ENCODE measurements around the gene ABR. TPM values are rescaled to one million over a fixed set of nuclear protein-coding genes. Genes with fewer than 3 reads are reported as not detected.

ABR gene
- total and polyA plus RNA-seq, 2 of the 13 experiments (the other 11 are each of a cell fraction or from before 2014, with no cell fraction given): 12.4 to 40.4 TPM

DNA sequence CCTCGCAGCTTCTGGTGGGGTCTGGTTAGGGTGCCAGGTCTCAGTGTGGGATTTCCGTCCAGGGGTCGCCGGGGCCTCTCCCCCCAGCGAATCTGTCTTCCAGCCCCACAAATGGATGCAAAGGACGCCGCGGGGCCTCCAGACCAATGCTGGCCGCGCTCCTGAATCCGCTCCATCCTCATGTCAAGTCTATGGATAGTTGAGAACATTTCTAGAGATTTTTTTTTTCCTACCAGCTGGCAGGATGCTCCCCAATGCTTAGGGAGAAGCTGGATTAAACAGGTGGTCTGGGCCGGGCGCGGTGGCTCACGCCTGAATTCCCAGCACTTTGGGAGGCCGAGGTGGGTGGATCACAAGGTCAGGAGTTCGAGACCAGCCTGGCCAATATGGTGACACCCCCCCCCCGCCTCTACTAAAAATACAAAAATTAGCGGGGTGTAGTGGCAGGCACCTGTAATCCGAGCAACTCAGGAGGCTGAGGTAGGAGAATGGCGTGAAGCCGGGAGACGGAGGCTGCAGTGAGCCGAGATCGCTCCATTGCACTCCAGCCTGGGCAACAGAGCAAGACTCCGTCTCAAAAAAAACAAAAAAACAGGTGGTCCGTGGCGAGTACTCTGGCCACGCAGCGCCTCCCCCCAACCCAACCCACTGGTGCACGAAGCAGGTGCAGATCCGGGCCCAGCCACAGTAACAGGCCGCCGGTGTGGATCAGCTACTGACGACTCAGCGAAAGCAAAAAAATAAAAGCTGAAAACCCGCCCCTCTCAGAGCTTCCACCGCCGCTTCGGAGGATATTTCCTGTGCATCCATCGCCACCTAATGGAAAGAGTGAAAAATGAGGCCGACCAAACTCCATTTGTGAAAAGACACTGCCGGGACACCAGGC, 199.1 kb downstream of the ABR start (continued):
- TF ChIP-seq, protein P1, sequence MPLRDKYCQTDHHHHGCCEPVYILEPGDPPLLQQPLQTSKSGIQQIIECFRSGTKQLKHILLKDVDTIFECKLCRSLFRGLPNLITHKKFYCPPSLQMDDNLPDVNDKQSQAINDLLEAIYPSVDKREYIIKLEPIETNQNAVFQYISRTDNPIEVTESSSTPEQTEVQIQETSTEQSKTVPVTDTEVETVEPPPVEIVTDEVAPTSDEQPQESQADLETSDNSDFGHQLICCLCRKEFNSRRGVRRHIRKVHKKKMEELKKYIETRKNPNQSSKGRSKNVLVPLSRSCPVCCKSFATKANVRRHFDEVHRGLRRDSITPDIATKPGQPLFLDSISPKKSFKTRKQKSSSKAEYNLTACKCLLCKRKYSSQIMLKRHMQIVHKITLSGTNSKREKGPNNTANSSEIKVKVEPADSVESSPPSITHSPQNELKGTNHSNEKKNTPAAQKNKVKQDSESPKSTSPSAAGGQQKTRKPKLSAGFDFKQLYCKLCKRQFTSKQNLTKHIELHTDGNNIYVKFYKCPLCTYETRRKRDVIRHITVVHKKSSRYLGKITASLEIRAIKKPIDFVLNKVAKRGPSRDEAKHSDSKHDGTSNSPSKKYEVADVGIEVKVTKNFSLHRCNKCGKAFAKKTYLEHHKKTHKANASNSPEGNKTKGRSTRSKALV (CRISPR knock-in tag; IDR thresholded peaks at IDR 0.05): no peak
- TF ChIP-seq, protein P2, sequence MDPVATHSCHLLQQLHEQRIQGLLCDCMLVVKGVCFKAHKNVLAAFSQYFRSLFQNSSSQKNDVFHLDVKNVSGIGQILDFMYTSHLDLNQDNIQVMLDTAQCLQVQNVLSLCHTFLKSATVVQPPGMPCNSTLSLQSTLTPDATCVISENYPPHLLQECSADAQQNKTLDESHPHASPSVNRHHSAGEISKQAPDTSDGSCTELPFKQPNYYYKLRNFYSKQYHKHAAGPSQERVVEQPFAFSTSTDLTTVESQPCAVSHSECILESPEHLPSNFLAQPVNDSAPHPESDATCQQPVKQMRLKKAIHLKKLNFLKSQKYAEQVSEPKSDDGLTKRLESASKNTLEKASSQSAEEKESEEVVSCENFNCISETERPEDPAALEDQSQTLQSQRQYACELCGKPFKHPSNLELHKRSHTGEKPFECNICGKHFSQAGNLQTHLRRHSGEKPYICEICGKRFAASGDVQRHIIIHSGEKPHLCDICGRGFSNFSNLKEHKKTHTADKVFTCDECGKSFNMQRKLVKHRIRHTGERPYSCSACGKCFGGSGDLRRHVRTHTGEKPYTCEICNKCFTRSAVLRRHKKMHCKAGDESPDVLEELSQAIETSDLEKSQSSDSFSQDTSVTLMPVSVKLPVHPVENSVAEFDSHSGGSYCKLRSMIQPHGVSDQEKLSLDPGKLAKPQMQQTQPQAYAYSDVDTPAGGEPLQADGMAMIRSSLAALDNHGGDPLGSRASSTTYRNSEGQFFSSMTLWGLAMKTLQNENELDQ (CRISPR knock-in tag; IDR thresholded peaks at IDR 0.05; ENCODE audit: borderline replicate concordance): no peak
- TF ChIP-seq RBAK (CRISPR knock-in tag; IDR thresholded peaks at IDR 0.05): no peak
- no peak for TF ChIP-seq ZNF337 (CRISPR knock-in tag; IDR thresholded peaks at IDR 0.05; ENCODE audit: borderline replicate concordance, low read depth)
- no peak for TF ChIP-seq DNMT1 (CRISPR knock-in tag; IDR thresholded peaks at IDR 0.05)
- peak in 1 of 2 experiments; percentile 52; a peak in 1 of 4 replicates for TF ChIP-seq KLF16 (CRISPR knock-in tag; IDR thresholded peaks at IDR 0.05)
- TF ChIP-seq ZNF652 (CRISPR knock-in tag; IDR thresholded peaks at IDR 0.05; ENCODE audit: borderline replicate concordance, low read depth): no peak
- TF ChIP-seq, protein P3, sequence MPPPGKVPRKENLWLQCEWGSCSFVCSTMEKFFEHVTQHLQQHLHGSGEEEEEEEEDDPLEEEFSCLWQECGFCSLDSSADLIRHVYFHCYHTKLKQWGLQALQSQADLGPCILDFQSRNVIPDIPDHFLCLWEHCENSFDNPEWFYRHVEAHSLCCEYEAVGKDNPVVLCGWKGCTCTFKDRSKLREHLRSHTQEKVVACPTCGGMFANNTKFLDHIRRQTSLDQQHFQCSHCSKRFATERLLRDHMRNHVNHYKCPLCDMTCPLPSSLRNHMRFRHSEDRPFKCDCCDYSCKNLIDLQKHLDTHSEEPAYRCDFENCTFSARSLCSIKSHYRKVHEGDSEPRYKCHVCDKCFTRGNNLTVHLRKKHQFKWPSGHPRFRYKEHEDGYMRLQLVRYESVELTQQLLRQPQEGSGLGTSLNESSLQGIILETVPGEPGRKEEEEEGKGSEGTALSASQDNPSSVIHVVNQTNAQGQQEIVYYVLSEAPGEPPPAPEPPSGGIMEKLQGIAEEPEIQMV (CRISPR knock-in tag; IDR thresholded peaks at IDR 0.05; ENCODE audit: low read depth): no peak
- TF ChIP-seq, protein P4, sequence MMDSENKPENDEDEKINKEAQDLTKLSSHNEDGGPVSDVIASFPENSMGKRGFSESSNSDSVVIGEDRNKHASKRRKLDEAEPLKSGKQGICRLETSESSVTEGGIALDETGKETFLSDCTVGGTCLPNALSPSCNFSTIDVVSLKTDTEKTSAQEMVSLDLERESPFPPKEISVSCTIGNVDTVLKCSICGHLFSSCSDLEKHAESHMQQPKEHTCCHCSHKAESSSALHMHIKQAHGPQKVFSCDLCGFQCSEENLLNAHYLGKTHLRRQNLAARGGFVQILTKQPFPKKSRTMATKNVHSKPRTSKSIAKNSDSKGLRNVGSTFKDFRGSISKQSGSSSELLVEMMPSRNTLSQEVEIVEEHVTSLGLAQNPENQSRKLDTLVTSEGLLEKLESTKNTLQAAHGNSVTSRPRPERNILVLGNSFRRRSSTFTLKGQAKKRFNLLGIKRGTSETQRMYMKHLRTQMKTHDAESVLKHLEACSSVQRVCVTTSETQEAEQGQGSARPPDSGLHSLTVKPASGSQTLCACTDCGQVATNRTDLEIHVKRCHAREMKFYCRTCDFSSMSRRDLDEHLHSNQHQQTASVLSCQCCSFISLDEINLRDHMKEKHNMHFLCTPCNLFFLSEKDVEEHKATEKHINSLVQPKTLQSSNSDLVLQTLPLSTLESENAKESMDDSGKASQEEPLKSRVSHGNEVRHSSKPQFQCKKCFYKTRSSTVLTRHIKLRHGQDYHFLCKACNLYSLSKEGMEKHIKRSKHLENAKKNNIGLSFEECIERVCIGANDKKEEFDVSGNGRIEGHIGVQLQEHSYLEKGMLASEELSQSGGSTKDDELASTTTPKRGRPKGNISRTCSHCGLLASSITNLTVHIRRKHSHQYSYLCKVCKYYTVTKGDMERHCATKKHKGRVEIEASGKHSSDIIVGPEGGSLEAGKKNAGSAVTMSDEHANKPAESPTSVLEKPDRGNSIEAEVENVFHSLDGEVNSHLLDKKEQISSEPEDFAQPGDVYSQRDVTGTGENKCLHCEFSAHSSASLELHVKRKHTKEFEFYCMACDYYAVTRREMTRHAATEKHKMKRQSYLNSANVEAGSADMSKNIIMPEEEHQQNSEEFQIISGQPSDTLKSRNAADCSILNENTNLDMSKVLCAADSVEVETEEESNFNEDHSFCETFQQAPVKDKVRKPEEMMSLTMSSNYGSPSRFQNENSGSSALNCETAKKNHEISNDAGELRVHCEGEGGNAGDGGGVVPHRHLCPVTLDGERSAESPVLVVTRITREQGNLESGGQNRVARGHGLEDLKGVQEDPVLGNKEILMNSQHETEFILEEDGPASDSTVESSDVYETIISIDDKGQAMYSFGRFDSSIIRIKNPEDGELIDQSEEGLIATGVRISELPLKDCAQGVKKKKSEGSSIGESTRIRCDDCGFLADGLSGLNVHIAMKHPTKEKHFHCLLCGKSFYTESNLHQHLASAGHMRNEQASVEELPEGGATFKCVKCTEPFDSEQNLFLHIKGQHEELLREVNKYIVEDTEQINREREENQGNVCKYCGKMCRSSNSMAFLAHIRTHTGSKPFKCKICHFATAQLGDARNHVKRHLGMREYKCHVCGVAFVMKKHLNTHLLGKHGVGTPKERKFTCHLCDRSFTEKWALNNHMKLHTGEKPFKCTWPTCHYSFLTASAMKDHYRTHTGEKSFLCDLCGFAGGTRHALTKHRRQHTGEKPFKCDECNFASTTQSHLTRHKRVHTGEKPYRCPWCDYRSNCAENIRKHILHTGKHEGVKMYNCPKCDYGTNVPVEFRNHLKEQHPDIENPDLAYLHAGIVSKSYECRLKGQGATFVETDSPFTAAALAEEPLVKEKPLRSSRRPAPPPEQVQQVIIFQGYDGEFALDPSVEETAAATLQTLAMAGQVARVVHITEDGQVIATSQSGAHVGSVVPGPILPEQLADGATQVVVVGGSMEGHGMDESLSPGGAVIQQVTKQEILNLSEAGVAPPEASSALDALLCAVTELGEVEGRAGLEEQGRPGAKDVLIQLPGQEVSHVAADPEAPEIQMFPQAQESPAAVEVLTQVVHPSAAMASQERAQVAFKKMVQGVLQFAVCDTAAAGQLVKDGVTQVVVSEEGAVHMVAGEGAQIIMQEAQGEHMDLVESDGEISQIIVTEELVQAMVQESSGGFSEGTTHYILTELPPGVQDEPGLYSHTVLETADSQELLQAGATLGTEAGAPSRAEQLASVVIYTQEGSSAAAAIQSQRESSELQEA (CRISPR knock-in tag; IDR thresholded peaks at IDR 0.05; ENCODE audit: not compliant biosample characterization): no peak
- peak; percentile 11; the same call in 1 of the 2 replicates for TF ChIP-seq SALL1 (CRISPR knock-in tag; IDR thresholded peaks at IDR 0.05)
- TF ChIP-seq MXD3 (CRISPR knock-in tag; IDR thresholded peaks at IDR 0.05): no peak
- TF ChIP-seq ZNF549 (CRISPR knock-in tag; IDR thresholded peaks at IDR 0.05): no peak
- no peak for TF ChIP-seq FOXA1 (IDR thresholded peaks at IDR 0.05)
- TF ChIP-seq FOXA1 (CRISPR knock-in tag; IDR thresholded peaks at IDR 0.05): no peak
